GM19324 (cell line): ENCODE results near the gene SUV39H1.

Source experiments
- ATAC-seq: cut with Tn5 transposase; IDR thresholded peaks from one replicate; pipeline ENCODE4 v1.9.1; 2021; ENCODE audit warnings: mild to moderate bottlenecking, moderate library complexity; ENCODE audit not compliant: unreplicated experiment, low FRiP score

The SUV39H1 gene

DNA sequence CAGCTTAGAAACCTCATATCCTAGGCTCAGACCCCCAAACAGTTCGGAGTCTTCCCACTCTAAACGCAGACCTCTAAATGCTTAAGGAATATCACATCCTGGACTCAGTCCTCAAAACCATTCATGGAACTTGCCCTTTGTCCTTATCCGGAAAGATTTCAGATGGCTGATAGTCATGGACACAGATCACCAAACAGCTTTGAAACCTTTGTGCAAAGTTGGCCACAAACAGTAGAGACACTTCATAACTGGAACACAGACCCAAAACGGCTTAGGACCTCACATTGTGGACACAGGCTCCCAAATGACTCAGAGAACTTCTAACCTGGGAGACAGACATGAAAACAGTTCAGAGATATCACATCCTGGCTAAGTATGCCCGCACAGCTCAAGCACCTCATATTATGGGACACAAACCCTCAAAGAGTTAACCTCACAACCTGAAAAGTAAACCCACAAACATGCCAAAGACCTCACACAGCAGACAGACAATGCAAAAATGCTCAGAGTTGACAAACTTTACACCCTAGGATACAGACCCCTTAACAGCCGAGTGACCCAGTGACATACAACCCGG lies 15.5 kb downstream of the SUV39H1 start:
- no peak for ATAC-seq

DNA sequence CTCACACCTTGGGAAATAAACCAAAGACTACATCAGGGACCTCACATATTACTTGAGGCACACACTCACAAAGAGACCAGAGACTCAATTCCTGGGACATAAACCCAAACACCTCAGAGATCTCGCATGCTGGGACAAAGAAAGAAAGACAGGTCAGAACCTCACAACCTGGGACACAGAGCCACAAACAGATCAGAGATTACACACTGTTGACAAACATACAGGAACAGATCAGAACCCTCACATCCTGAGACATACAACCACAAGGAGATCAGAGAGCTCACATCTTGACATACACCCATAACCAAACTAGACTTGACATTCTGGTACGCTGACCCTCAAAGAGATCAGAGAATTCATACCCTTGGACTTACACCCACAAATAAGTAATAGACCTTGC lies 17.3 kb downstream of the SUV39H1 start:
- no peak for ATAC-seq

DNA sequence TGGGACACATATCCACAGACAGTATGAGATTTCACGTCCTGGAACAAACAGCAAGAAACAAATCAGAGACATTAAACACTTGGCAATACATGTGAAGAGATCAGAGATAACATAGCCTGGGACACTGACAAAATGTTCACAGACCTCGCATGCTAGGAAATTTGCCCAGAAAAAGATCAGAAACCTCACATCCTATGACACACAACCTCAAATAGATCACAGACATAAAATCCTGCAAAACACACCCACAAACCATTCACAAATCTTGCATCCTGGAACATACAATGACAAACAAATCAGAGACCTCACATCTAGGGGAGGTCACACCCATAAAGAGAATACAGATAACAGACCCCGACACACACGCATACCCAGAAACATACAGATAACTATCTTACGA lies 18.0 kb downstream of the SUV39H1 start:
- no peak for ATAC-seq

DNA sequence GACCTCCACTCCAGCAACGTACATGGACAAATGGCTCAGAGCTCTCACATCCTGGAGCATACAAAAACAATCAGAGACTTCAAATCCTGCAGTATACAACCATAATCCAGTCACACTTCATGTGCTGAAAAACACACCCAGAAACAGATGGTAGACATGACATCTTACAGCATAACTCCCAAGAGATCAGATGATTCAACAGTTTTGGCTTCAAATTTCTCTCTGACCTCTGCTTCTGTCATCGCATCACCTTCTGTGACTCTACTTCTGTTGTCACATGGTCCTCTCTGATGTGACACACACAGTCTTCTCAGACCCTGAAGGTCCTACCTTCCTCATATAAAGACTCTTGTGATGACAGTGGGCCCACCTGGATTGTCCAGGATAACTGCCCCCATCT lies 18.5 kb downstream of the SUV39H1 start:
- ATAC-seq: no peak

DNA sequence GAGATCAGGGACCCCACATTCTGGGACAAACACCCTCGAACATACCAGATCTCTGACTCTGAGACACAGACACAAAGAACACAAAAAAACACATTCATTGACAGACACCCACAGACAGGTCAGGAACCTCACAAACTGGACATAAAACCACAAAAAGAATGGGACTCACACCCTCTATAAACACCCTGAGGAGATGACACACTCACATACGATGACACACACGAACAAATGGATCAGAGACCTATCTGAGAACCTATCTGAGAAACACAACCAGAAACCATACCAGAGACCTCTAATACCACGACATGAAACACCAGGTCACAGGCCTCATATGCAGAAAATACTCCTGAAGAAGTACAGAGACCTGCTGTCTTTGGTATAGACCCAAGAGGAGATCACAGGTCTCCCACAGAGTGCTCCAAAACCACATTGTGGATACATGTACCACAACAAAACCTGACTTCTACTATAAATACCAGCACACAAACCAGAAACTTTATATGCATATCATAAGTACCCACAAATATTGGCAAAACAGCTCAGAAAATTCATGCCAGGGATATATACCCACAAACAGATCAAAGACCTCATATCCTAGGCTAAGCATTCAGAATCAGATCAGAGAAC lies 19.5 kb downstream of the SUV39H1 start:
- ATAC-seq: no peak

DNA sequence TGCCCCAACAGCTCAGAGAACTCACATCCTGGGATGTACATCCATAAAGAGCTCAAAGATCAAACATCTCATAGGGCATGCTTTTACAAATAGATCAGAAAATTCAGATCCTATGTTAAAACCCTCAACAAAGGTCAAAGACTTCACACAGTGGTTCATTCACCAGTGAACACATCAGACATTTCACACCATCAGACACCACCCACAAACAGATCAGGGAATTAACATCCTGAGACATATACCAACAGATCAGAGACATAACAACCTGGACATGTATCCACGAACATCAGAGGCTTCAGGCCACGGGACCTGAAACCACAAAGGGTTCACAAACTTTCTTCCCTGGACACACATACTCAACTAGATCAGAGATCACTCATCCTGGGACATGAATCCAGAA lies 23.4 kb downstream of the SUV39H1 start:
- no peak for ATAC-seq

DNA sequence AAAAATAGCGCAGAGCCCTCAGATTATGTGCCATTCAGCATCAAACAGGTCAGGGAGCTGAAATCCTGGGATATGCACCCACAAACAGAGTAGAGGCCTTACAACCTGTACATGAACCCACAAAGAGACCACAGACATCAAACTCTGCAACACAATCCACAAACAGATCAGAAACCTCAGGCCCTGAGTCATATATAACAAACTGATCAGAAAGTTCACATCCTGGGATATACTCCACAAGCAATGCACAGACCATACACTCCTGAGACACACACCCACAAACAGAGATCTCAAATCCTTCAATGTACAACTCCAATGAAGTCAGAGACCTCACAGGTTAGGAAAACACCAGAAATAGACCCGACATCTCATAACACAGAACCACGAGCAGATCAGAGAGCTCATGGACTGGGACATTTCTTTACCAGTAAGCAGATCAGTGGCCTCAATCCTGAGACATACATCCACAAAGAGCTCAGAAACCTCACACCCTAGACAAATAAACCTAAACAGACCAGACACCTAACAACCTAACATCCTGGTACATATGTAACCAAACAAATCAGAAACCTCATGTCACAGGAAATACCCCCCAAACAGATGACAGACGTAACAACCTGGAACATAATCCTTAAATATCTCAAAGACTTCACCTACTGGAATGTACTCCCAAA lies 24.2 kb downstream of the SUV39H1 start:
- ATAC-seq: no peak

DNA sequence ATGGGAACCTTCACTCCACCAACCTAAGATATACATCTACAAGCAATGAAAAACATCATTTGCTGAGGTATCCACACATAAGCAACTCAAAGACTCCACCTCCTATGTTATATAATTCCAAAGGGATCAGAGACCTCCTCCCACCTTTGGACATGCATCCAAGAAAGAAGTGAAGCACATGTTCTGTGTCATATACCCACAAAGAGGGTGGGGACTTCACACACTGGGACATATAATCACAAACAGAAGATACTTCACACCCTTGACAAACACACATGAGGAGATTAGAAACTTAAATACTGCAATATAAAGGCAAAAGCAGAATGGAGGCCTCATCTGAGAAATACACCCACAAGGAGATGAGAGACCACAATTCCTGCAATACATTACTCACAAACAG lies 25.4 kb downstream of the SUV39H1 start:
- no peak for ATAC-seq

DNA sequence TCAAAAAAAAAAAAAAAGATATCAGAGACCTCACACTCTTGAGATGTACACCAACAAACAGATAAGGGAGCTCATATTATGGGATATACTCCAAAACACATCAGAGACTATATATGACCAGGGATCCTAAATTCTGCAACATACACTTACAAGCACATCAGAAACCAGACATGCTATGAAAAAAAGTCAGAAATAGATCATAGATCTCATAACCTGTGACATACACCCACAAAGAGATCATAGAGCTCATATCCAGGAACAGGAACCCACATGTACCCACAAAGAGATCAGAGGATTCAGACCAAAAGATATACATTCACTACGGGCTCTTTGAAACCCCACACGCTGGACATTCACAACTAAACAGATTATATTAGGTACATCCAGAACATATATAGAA lies 30.1 kb downstream of the SUV39H1 start:
- ATAC-seq: no peak

DNA sequence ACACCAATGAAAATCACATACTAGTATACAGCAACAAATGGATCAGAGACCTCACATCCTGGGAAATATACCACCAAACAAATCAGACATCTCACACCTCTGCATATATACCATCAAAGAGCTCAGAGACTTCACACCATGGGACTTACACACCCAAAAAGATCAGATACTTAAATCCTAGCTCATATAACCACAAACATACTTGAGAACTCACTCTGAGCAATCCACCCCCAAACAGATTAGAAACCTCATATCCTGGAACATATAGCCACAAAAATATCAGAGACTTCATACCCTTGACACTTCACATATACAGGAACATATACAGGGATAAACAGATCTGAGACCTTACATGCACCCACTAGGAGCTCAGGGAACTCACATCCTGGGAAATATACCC lies 32.1 kb downstream of the SUV39H1 start:
- ATAC-seq: no peak

DNA sequence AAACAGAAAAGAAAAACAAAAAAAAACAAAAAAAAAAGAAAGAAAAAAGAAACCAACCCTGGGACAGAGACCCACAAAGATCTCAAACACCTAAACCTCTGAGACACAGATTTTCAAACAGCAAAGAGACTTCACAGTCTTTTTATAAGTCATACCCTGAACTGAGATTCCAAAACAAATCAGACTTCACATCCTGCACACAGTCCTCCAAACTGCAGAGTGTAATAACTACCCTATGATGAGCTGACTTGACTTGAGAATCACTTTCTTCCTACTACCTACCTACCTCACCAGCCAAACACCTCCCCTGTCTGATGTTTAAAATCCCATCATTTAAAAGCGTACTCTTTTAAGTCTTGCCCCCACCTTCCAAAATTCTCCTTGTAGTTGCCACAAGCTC lies 39.8 kb downstream of the SUV39H1 start:
- no peak for ATAC-seq

DNA sequence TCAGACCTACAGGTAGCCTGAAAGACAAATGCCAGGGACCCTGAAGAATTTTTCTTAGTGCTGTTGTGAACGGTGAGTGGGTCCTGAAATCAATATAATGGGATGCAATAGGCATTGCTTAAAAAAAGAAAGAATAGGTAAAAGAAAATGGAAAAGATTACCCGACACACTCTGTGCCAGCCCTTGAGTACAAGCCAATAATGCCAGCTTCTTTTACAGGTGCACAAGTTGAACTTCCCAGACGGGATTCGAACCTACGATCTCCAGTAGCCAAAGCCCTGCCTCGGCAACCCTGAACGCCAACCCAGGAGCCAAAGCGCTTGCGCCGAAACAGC lies 40.3 kb downstream of the SUV39H1 start:
- no peak for ATAC-seq

DNA sequence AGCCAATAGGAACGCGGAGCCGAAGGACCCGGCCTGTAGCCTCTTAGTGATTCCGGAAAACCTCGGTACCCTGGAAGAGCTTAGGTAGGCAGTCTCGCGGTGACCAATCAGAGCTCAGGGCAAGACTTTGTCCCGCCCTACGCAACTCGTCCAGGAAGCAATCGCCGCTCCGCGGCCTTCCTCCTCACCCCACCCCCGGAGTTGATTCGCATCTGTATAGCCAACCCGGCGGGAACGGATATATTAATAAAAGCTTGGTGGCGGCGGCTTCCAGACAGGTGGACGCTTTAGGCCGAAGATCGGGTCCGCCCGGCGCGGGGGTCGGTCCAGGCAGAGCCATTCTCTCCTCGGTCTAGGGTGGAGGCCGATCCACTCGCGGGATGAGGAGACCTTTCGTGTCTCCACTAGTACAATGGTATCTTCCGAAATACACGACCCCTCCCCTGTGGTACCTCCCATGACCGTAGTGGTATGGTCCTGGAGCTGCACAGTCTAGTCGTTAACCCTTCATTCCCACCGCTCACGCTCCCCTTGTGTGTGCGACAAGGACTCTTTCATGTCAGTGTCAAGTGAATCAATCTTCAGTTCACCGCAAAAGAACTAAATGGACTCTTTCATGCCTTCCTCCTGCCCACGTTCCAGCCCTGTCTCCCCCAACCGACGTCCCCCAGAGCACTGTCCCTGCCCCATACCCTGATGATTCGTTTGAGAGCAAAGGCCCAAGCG lies 40.8 kb downstream of the SUV39H1 start:
- ATAC-seq: peak; percentile 92

DNA sequence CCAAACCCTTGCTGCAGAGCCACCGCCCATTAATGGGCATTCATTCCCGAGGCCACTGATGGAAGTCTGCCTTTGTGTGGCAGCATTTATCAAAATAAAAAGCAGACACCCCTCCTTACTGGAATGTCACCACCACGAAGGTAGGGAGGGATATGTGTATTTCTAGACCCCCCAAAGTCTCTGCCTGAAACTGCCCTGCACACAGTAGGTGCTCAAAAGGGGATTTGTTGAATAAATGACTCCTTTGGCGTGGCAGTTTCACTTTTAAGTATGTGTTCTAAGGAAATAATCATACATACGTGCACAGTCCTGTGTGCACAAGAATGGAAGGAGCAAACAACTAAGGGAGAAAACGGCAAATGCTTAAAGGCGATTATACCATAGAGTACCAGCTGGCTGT lies 41.4 kb downstream of the SUV39H1 start:
- ATAC-seq: no peak

DNA sequence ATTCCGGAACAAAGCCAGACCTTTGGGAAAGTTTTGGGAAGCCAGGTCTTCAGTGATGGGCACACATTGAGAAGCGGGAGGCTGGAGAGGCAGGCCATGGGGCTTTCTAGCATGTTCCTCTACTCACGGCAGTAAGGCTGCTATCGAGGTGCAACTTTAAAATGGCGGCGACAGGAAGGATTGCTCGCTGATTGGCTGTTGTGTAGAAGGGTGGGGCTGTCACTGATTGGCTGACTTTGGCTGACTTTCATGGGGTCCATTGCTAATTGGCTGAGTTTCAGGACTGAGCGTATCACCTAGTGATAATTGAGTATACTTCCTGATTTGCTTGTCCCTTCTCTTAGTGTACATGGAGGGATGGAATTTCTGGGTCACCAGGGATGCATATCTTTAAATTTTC lies 45.3 kb downstream of the SUV39H1 start:
- ATAC-seq: no peak

DNA sequence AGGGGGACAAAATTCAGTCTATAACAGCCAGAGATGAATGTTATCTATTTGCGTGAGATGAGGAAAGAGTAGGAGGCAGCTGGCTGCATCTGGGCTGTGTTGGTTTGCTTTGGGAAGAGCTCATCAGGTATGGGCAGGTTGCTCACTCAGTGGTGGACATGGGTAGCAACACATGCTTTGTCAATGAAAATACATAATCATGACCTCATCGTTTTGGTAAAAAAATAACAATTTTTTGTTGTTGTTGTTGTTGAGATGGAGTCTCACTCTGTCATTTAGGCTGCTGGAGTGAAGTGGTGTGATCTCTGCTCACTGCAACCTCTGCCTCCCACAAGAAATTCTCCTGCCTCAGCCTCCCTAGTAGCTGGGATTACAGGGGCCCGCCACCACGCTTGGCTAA lies 48.7 kb downstream of the SUV39H1 start:
- no peak for ATAC-seq

DNA sequence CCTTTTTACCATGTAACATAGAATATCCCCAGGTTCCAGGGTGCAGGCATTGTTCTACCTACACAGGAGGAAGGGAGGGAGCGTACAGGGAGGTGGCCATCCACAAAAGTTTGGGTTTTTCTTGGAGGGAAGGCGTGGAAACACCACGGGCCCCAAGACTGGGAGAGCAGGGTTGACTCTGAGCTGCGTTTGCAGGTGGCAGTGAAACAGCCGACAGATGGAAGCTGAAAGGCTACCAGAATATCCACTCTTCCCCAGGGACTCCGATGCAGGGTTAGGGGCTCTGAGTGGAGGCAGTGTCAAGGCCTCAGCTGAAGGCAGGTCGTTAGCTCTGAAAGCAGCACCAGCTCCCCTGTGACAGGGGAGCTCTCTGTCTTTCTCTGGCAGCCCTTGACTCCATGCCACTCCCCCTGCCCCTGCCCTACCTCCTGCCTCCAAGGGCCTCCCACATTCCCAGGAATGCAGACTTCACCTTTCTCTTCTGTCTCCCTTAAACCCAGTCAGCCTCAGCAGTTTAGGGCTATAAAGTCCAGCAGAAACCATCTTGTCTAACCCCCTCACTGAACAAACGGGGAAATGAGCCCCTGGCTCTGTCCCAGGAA lies 51.0 kb downstream of the SUV39H1 start:
- ATAC-seq: no peak

DNA sequence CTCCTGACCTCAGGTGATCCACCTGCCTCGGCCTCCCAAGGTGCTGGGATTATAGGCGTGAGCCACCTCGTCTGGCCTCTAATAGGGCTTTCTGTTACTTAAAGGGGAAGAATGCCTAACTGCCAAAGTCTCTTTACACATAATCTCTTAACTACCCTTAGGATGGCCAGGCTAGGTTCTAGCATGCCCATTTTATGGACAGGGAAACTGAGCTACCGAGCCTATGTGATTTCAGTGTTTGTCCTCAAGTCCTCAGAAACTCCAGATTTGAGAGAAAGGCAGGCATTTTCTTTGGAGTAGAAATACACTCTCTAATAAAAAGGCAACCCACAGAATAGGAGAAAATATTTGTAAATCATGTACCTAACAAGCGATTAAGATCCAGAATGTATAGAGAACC lies 52.6 kb downstream of the SUV39H1 start:
- no peak for ATAC-seq

DNA sequence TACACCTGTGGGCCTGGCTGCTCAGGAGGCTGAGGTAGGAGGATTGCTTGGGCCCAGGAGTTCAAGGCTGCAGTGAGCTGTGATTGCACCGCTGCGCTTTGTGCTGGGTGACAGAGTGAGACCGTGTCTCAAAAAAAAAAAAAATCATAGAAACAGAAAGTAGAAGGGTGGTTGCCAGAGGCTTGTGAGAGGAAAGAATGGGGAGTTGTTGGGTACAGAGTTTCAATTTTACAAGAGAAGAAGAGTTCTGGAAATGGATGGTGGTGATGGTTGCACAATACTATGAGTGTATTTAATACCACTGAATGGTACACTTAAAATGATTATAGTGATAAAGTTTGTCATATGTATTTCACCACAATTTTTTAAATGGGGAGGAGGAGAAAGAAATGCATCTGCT lies 54.8 kb downstream of the SUV39H1 start:
- no peak for ATAC-seq

DNA sequence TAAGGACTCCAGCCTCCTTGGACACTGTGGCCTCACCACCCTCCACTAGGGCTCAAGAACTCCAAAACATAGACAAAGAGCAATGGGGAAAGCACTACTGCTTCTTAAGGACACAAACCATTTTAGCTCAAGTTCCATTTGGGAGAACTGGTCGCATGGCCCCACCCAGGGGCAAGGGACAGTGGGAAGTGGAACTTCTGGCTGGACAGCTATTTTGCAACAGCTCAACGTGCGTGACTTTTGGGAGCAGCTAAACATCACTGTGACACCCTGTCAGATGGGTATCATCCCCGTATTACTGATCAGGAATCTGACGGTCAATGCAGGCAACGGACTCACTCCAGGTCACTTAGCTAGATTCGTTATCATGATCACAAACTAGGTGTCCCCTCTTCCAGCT lies 56.0 kb downstream of the SUV39H1 start:
- ATAC-seq: no peak

DNA sequence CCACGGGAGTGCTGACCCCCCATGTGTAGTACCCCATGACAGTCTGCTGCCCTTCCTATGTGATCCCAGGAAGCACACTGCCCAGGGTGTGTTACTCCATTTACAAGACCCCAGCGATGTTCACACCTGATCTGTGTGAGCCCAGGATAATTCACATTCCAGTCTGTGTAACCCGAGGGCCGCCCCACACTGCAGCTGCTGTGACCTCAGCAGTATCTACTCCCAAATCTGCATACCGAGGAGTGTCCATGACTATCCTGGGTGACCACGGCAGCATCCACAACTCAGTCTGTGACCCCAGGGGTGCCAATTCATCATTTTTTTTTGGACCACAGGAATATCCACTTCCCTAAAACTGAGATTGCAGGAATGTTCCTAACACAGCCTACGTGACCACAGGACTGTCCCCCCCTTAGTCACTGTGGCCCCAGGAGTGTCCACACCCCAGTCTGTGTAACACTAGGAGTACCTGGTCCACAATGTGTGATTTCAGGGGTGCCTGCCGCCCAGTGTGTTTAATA lies 57.2 kb downstream of the SUV39H1 start:
- ATAC-seq: no peak
